DND-41 (cell line): ENCODE data around the gene CHMP4A.

ENCODE experiments used
- EZH2 ChIP-seq: IDR thresholded peaks from 3 replicates; pipeline ENCODE4 v1.6.1; 2012; ENCODE audit warnings: borderline replicate concordance, low read depth, mild to moderate bottlenecking, moderate library complexity, low read length, inconsistent platforms; ENCODE audit not compliant: severe bottlenecking
- TF ChIP-seq, protein P1 (sequence below): IDR thresholded peaks from 2 replicates; pipeline ENCODE4 v1.5.1; 2012; ENCODE audit warnings: borderline replicate concordance, low read length, moderate library complexity, mild to moderate bottlenecking; ENCODE audit not compliant: poor library complexity, severe bottlenecking; ENCODE audit errors: extremely low read depth

DNA sequence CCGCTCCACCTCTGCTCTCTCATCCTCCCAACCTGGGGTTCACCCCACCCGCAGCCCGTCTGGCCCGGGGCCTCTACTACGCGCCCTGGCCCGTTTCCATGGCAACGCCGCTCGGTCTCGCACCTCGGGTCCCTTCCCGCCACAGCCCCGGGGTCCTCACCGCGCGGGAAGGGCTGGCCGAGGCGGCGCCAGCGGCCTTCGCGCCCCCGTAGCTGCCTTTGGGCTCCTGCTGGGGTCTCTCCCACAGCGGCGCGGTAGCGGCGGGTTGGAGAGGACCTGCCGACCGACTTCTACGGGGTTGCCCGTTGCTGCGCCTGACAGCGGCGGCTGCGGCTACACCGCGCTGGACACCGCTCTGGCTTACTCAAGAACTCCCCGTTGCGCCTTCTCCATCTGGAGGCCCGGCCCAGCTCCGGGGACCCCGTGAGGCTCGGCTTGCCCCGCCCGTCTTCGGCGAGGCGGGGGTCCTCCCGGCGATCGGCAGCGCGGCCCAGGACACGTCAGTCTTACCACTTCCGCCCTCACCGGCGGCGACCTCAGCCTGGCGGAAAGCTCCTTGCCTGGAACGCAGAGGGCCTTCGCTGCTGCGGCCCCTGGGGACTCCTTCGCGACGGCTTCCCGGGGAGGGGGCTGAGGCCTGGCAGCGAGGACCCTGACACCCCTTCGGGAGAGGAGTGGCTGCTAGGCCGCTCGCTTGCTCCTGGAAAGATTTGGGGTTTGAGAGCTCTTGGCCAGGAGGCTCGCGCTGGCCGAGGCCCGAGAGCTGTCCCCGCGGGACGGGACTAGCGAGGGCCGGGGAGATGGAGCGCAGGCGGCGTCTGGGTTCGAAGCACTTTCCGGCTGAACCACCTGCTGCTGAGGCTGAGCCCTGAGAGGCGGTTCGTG lies 17.9 kb downstream of the CHMP4A start, which contains the start of gene TM9SF1:
- TF ChIP-seq, protein P1, sequence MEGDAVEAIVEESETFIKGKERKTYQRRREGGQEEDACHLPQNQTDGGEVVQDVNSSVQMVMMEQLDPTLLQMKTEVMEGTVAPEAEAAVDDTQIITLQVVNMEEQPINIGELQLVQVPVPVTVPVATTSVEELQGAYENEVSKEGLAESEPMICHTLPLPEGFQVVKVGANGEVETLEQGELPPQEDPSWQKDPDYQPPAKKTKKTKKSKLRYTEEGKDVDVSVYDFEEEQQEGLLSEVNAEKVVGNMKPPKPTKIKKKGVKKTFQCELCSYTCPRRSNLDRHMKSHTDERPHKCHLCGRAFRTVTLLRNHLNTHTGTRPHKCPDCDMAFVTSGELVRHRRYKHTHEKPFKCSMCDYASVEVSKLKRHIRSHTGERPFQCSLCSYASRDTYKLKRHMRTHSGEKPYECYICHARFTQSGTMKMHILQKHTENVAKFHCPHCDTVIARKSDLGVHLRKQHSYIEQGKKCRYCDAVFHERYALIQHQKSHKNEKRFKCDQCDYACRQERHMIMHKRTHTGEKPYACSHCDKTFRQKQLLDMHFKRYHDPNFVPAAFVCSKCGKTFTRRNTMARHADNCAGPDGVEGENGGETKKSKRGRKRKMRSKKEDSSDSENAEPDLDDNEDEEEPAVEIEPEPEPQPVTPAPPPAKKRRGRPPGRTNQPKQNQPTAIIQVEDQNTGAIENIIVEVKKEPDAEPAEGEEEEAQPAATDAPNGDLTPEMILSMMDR = no peak
- no peak for TF ChIP-seq EZH2
